ENCODE measurements around the gene PRRX2.
"Not testable (repeated sequence)": the region's sequence is repeated elsewhere in the genome, so short reads cannot be mapped to it uniquely, and the experiment has no call there.

Gene PRRX2

DNA sequence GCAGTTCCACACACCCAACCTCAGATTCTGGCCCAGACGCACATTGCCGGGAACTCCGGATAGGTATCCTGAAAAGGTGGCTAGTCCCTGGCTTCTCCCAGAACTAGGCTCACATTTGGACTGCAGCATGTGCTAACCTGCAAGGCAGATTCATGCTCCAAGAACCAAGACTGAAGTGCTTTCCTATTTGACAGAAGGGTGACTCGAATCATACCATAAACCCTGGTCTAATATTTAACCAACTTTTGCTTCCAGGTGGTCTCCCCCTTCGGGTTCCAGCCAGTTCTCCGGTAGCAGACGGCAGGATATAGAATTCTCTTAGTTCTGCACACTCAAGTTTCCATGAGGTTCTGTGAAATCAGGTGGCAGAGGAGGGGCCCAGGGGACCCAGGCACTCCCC, 79.8 kb downstream of the PRRX2 start:
- in situ Hi-C loops (cut with MboI; ENCODE audit: low pct_unique_long_range_greater_than_20kb, low sequenced_read_pairs): no loop called here
- DNase-seq: no peak

DNA sequence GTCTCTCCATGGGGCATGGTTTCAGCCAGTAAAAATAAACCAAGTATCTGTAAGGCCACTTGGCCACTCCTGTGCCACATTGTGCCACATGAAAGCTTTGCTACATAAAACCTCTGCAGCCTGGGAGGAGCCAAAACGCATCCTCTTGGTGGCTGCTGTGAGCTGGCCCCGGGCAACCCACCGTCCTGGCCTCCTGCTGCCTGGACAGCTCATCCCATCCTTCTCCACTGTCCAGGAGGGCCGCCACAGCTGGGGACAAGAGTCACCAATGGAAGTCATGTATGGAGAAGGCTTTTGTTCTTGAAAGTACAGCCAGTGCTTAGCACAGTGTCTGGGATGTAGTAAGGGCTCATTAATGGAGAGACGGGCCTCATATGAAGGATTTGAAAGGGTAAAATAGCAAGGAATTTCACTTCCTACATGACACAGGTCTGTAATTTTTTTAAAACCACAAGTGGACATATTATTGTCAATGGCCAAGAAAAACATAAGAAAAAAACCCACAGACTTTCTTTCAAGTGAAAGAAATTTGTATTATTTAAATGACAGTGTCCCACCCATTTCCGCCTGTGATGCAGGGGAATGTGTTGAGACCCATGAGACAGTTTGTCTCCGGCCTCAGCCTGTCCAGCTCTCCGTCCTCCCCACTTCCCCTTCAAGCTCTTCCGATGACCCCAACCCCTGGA, 80.8 kb downstream of the PRRX2 start:
- in situ Hi-C loops (cut with MboI; ENCODE audit: low pct_unique_long_range_greater_than_20kb, low sequenced_read_pairs): no loop called here
- DNase-seq: no peak

DNA sequence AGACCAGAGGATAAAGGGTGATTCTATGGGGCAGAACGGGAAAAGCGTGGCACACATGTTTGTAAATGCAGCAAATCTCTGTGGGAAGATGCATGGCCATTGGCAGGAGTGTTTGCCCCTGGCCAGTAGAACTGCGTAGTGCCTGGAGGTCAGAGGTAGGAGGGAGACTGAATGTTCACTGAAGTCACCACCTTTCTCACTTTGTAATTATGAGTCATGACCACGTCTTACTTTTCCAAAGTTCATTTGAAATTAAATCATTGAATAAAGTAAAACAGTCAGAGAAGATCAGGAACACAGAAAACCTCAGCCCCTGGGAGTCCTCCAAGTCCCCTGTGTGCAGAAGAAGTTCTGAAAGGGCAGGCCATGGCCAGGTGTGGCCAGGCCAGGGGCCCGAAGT, 82.8 kb downstream of the PRRX2 start:
- DNase-seq: no peak
- in situ Hi-C loops (cut with MboI; ENCODE audit: low pct_unique_long_range_greater_than_20kb, low sequenced_read_pairs): no loop called here

DNA sequence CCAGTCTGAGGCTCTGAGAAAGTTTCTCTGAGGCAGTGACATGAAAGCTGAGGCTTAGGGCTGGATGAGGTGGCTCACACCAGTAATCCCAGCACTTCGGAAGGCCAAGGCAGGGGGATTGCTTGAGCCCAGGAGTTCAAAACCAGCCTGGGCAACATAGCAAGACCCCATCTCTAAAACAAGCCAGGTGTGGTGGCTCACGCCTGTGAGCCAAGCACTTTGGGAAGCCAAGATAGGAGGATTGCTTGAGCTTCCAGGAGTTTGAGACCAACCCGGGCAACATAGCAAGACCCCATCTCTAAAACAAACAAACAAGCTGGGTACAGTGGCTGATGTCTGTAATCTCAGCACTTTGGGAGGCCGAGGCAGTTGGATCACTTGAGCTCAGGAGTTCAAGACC, 83.6 kb downstream of the PRRX2 start:
- DNase-seq; in situ Hi-C loops (cut with MboI; ENCODE audit: low pct_unique_long_range_greater_than_20kb, low sequenced_read_pairs): not testable (repeated sequence)

DNA sequence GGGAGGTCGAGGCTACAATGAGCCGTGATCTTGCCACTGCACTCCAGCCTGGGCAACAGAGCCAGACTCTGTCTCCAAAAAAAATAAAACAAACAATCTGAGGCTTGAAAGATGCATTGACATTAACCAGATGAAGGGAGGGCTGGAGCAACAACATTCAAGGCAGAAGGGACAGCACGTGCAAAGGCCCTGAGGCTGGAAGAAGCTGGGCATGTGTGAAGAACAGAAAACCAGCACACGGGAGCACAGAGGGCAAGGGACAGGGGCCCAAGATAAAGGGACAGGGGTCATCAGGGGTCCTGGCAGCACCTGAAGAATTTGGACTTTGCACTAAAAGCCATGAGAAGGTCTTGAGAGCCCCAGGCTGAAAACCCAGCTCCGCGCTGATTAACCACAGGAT, 84.1 kb downstream of the PRRX2 start:
- DNase-seq: no peak
- in situ Hi-C loops (cut with MboI; ENCODE audit: low pct_unique_long_range_greater_than_20kb, low sequenced_read_pairs): no loop called here

DNA sequence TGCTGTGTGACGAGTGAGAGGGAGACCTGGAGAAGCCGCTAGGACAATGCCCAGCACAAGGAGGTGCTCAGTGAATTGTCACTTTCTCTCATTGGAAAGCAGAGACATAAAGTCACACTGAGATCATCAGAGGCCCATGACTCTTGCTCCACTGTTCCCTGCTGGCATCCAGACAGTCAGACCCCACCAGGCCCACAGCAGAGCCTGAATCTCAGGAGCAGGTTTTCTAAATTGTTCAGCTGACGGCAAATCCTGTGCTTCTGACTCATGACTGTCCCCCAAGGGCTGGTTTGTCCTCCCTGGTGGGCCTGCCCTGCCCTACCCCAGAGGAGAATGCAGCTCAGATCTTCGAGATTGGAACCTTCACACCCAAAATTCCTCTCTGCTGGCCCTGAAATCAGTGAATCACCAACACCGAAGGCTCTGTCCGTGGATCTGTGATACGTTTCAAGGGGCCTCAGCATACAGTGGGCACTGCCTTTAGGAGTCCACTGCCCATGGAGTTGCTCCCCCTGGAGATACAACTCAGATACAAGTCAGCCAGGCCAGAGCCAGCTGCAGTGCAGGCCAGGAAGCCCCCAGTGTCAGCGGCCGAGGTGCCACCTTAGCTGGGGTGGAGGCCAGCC, 84.7 kb downstream of the PRRX2 start:
- no peak for DNase-seq
- in situ Hi-C loops (cut with MboI; ENCODE audit: low pct_unique_long_range_greater_than_20kb, low sequenced_read_pairs): no loop called here

DNA sequence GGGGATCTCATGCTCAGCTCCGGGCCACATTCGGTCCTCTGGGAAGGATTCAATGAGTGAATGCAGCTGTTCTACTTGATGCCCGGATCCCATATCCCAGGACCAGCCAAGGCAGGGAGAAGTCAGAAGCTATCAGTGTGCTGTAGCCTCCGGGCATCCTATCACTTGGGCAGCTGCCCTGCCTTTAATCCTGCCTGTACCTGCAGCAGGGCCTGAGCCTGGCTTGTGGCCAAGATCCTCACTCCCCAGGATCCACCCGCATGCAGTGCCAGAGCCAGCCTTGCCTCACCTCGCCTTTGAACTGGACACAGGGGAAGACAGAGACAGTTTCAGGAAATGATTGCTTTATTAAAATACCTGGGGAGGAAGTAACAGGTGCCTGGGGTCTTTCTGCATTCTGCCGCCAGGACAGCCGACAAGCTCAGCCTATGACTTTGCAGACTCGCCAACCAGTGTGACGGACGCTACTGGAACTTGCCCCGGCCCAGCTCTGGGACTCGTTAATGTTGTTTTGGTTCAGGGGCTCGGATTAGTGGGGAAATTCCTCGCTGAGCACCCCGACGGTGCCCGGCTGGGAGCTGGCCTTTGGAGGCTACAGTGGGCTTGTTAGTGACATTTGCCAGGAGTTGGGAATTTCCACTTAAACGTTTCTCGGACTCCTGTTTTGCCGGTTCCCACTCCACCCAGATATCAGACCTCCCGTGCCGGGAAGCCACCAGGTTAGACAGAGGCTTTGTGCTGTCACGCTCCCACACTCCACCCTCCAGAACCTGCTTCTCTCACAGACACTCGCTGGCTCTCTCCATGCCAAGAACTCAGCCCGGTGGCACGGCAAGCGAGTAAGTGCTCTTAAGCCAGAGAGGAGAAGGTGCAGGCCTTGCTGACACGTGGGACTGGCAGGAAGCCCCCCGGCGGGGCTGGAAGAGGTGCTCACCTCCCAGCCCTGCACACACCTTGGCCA, 86.7 kb downstream of the PRRX2 start:
- in situ Hi-C loops (cut with MboI; ENCODE audit: low pct_unique_long_range_greater_than_20kb, low sequenced_read_pairs): no loop called here
- no peak for DNase-seq

DNA sequence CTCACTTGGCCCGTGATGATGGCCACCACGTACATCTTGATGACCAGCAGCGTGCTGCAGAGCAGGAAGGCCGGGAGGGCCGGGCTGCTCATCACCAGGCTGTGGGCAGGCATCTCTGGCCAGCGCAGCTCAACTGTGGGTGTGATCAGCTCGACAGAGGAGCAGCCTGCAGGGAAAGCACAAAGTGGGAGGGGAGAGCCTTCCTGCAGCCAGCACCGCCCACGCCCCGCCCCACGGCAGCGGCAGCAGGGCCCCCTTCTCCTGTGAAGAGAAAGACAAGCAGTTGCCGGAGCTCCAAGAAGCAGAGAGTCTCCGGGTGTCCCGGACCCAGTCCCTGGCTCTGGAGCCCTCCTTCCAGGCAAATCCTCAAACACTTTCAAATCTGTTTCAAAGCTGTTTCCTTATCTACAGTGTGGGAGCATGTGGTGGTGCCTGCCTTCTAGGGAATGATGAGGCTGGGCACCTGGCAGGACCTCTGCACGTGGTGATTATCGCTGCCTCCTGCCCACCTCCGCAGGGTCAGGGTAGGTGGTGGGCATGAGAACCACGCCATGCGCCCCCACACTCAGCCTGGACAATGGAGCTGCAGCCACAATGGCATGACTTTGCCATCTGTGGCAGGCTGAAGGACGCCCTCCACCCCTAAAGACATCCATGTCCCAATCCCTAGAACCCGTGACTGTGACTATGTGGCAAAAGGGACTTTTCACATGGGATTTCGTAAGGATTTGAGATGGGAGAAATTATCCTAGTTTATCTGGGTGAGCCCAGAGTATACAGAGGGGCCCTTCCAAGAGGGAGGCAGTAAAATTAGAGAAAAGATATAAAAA, 87.7 kb downstream of the PRRX2 start, which contains the start of gene PTGES:
Gene PTGES (minus strand): TSS at position 143 of the 830 bp plus-strand sequence. CDS start 30 bp downstream, at position 113.
- DNase-seq: peak; percentile 44
- in situ Hi-C loops (cut with MboI; ENCODE audit: low pct_unique_long_range_greater_than_20kb, low sequenced_read_pairs): no loop called here

DNA sequence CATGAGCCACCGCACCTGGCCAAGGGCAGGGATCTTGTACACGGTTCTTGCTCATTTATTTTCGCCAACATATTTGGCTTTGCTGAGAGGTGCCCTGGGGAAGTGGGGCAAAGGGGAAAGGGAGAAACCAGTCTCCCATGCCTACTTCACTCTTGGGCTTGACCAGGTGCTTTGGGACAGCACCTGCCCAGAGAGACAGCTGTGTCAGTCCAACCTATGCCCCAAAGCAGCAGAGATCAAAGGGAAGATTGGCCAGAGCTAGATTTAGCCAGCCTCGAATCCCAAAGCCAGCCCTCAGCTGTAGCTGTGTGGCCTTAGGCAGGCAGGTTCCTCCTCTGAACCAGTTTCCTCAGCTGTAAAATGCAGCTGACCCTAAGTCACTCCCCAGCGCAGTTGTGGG, 89.7 kb downstream of the PRRX2 start:
- in situ Hi-C loops (cut with MboI; ENCODE audit: low pct_unique_long_range_greater_than_20kb, low sequenced_read_pairs): no loop called here
- no peak for DNase-seq

DNA sequence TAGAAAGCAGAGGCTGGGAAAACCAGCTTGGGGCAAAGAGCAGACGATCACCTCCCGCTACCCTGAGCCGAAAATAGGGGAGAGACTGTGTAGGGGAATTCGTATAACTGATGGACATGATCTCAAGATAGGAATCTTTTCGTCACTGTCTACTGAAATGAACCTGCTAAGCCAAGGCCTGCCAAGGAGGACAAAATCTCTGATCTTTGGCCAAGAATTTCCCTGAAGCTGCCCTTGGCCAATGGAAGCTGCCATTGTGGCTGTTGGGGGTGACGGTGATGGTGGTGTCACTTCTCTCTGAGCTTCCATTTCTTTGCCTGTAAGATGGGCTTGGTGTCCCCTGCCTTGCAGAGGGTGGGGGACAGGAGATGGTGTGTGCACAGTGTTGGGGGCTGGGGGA, 90.7 kb downstream of the PRRX2 start:
- in situ Hi-C loops (cut with MboI; ENCODE audit: low pct_unique_long_range_greater_than_20kb, low sequenced_read_pairs): no loop called here
- no peak for DNase-seq

DNA sequence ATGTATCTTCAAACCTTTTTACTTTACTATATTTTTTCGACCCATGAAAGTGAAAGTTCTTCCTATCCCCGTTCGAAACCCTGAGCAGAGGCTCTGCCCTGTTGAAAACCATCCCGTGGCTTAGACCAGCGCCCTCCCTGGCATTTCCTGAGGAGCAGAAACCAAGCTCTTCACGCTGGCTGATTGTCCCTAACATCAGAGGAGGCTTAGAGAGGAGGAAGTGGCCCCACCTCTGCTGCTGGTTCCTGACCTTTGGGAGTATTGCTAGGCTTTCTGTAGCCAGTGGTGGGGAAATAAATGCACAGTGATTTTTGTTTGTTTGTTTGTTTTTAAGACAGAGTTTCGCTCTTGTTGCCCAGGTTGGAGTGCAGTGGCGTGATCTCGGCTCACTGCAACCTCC, 91.6 kb downstream of the PRRX2 start:
- in situ Hi-C loops (cut with MboI; ENCODE audit: low pct_unique_long_range_greater_than_20kb, low sequenced_read_pairs): no loop called here
- peak; percentile 32 for DNase-seq

DNA sequence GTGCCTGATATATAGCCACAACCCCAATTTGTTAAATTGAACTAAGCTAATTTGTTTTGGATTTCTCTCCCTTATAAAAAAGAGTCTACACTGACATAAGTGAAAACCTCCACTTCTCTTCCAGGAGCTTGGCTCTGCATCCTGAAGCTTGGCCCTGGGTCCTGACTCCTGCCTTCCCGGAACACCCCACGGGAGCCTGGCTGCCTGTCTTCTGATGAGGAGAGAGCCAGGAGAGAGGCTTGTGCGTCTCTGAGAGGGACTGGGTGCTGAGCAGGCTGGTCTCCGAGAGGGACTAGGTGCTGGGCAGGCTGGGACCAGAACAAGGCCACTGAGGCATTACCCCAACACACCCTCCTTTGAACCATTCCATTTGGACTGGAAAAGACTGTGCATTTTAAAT, 93.9 kb downstream of the PRRX2 start:
- DNase-seq: no peak
- in situ Hi-C loops (cut with MboI; ENCODE audit: low pct_unique_long_range_greater_than_20kb, low sequenced_read_pairs): no loop called here

DNA sequence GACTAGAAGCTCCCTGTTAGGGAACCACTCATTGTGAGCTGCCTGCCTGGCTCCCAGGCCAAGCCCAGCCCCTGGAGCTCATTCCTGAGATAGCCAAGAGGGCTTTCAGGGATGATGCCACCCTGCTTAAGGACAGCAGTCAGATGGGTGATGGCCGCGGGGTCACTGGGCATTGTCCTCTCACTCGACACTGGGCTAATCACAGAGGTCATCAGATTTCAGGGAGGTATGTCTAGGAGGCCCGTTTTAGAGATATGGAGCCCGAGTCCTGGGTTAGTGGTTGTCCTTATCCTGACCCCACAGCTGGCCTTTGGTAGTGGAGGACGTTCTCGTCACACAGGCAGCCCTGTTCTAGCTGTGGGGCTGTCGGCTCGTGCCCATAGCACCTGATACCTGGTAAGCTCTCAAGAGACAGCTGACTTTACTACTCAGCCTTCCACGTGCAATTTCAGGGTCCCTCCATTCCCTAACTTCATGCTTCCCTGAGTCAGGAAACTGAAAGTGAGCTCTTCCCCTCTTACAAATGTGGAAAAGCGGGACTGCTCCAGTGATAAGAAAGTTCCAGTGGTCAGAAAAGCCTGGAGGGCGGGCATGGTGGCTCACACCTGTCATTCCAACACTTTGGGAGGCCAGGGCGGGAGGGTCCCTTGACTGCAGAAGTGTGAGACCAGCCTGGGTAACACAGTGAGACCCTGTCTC, 94.5 kb downstream of the PRRX2 start:
- no peak for DNase-seq
- in situ Hi-C loops (cut with MboI; ENCODE audit: low pct_unique_long_range_greater_than_20kb, low sequenced_read_pairs): no loop called here

DNA sequence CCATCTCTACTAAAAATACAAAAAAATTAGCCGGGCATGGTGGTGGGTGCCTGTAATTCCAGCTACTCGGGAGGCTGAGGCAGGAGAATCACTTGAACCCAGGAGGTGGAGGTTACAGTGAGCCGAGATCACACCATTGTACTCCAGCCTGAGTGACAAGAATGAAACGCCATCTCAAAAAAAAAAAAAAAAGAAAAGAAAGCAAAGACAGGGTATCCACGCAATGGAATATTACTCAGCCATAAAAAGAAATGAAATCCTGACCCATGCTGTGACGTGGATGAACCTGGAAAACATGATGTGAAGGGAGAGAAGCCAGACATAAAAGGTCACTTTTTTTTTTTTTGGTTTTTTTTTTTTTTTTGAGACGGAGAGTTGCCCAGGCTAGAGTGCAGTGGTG, 95.3 kb downstream of the PRRX2 start:
- not testable (repeated sequence) for DNase-seq

DNA sequence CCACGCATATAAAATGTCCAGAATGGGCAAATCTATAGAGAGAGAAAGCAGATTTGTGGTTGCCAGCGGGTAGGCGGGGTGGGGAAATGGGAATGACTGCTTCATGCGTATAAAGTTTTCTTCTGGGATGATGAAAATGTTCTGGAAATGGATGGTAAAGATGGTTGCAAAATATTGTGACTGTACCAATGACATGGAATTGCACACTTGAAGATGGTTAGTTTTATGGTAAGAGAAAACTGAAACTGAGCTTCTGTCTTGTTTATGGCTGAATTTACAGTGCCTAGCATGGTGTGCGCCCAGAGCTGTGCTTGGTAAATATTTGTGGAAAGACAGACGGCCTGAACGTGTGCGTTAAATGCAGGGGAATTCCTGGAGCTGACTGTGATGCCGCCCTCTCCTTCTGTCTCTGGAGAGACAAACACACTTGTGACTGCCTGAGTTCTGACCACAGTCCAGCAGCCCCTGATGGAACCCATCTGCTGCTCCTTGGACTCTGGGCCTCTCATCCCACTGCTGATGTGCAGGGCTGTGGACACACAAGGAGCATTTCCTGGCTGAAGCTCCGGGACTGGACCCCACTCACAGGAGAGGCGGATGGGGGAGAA, 96.0 kb downstream of the PRRX2 start:
- in situ Hi-C loops (cut with MboI; ENCODE audit: low pct_unique_long_range_greater_than_20kb, low sequenced_read_pairs): no loop called here
- no peak for DNase-seq

More for the DNA sequence above, 95.3 kb downstream of the PRRX2 start:
- in situ Hi-C loops (cut with MboI; ENCODE audit: low pct_unique_long_range_greater_than_20kb, low sequenced_read_pairs): not testable (repeated sequence)

DNA sequence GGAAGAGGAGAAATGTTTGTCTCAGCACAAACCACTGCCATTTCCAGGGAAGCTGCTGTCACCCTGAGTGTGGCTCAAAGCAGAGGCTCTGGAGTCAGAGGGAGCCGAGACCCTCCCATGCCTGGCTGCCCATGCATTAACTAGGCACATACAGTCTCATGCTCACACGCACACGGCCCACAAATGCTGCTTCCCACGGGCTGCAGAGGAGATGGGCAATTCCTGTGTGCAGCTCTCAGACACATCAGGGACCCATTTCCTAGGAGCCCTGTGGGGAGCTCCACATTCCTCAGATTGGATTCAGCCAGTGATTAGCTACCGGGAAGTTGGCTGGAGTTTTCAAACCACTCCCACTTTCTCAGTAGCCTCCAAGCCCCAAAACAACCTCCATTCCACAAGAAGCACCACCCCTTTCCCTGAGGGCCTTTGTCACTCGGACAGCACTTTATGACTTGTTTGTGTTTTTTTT, 96.5 kb downstream of the PRRX2 start:
- in situ Hi-C loops (cut with MboI; ENCODE audit: low pct_unique_long_range_greater_than_20kb, low sequenced_read_pairs): no loop called here
- no peak for DNase-seq

DNA sequence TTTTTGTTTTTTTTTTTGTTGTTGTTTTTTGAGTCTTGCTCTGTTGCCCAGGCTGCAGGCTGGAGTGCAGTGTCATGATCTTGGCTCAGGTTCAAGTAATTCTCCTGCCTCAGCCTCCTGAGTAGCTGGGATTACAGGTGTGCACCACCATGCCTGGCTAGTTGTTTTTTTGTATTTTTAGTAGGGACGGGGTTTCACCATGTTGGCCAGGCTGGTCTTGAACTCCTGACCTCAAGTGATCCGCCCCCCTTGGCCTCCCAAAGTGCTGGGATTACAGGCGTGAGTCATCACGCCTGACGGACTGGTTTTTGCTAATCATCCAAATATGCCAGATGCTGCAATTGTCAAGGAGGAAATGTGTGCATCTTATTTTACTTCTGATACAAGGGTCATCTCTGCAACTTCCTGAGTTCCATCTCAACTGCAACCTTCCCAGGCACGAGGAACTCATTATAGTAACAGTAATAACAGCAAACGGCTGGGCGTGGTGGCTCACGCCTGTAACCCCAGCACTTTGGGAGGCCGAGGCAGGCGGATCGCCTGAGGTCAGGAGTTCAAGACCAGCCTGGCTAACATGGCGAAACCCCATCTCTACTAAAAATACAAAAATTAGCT, 97.0 kb downstream of the PRRX2 start:
- in situ Hi-C loops (cut with MboI; ENCODE audit: low pct_unique_long_range_greater_than_20kb, low sequenced_read_pairs): not testable (repeated sequence)
- DNase-seq: peak; percentile 36
